BJ (cell line): ENCODE measurements around the gene RAB11FIP4. TPM values are rescaled to one million over a fixed set of nuclear protein-coding genes. Genes with fewer than 3 reads are reported as not detected.

Experiments
- CTCF ChIA-PET: fragments of 350-600 bp; formaldehyde crosslinking; extraction: SDS; loops from one replicate; lab custom pipeline; 2021; ENCODE audit warnings: antibody characterized with exemption, inconsistent platforms; lab: Yijun Ruan, JAX
- POLR2A ChIA-PET: fragments of 300-600 bp; sonication (Branson Sonifier 250); formaldehyde crosslinking; extraction: SDS; loops from one replicate; lab custom pipeline; 2021; ENCODE audit warnings: antibody characterized with exemption; lab: Charles Lee
- DNase-seq: peaks from one replicate; pipeline ENCODE4 v3.0.0-alpha.2; 2011; ENCODE audit warnings: low read depth
- H3K27me3 ChIP-seq: 2 replicates; pipeline ENCODE4 v1.6.0; 2011; ENCODE audit warnings: low read length; ENCODE audit not compliant: control insufficient read depth, insufficient read depth
- H3K36me3 ChIP-seq: 2 replicates; pipeline ENCODE4 v1.5.1; 2011; ENCODE audit warnings: low read length; ENCODE audit not compliant: control insufficient read depth, insufficient read depth
- H3K4me3 ChIP-seq: 2 replicates; pipeline ENCODE4 v1.5.1; 2011; ENCODE audit warnings: low read depth, mild to moderate bottlenecking, control low read depth, low read length
- polyA plus RNA-seq: library from polyadenylated mRNA; depleted of rRNA; stranded (reverse); fragments of >200 nt; gene quantifications from 2 replicates; pipeline ENCODE4 v1.2.3, GENCODE V29; 2011
- TF ChIP-seq, protein P1 (sequence below): IDR thresholded peaks from 2 replicates; pipeline ENCODE4 v1.5.1; 2011; ENCODE audit warnings: low read depth, mild to moderate bottlenecking, control low read depth, inconsistent platforms, low read length, moderate library complexity; ENCODE audit not compliant: insufficient read depth

The RAB11FIP4 gene
- polyA plus RNA-seq, 1 experiment: 0.15 TPM

DNA sequence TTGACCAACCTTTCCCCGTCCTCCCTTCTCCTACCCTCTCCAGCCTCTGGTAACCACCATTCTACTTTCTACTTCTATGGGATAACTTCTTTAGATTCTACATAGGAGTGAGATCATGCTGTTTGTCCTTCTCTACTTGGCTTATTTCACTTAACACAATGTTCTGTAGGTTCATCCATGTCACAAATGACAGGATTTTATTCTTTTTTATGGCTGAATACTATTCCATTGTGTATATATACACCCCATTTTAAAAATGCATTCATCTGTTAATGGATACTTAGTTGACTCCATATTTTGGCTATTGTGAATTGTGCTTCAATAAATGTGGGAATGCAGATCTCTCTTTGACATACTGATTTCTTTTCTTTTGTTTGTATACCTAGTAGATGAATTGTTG is 115.0 kb downstream of the RAB11FIP4 start:
- H3K27me3 ChIP-seq: peaks cover 4% of the 10 kb centered on the region
- POLR2A ChIA-PET: no interaction called here
- TF ChIP-seq, protein P1, sequence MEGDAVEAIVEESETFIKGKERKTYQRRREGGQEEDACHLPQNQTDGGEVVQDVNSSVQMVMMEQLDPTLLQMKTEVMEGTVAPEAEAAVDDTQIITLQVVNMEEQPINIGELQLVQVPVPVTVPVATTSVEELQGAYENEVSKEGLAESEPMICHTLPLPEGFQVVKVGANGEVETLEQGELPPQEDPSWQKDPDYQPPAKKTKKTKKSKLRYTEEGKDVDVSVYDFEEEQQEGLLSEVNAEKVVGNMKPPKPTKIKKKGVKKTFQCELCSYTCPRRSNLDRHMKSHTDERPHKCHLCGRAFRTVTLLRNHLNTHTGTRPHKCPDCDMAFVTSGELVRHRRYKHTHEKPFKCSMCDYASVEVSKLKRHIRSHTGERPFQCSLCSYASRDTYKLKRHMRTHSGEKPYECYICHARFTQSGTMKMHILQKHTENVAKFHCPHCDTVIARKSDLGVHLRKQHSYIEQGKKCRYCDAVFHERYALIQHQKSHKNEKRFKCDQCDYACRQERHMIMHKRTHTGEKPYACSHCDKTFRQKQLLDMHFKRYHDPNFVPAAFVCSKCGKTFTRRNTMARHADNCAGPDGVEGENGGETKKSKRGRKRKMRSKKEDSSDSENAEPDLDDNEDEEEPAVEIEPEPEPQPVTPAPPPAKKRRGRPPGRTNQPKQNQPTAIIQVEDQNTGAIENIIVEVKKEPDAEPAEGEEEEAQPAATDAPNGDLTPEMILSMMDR: no peak
- DNase-seq: no peak
- H3K36me3 ChIP-seq: no peaks in the 10 kb centered on the region
- no peak overlapping the region for H3K4me3 ChIP-seq
- CTCF ChIA-PET: no interaction called here

DNA sequence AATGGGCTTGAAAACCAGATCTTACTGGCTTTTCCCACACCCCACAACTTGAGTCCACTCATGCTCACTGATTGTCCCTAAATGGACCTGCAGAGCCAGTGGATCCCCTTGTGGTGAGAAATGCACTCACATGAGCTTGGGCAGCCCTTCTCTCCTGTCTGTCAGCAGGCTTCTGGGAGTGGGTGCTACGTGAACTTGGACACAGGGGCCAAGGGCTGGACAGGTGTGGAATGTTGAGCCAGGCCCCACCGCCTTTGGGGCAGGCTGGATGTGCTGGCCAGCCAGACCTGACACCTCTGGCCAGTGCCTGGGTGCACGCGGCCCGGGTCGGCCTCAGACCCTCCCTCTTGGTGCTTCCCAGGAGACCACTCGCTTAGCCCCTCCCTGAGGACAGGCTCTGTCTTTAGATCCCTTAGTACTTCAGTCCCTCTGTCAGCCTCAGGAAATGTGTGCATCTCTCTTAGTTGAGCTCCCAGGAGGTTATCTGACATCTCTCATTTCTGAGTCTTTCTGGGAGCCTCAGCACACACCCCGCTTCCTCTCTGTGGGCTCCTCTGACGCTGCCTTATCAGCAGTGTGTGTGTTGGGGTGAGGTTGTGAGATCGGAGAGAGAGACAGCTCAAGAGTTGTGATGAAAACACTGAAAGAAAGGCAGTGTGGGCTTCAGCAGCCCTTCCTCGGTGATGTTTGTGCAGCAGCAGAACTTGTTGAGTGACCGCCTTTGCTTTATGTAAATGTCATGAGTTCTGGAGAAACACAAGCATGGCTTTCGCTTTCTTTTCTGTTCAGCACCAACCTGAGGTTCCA is 117.0 kb downstream of the RAB11FIP4 start:
- ChIA-PET POLR2A (no interaction called here), CTCF (no interaction called here)
- Histone ChIP-seq H3K4me3 (no peak overlapping the region), H3K36me3 (no peaks in the 10 kb centered on the region), H3K27me3 (peaks cover 2% of the 10 kb centered on the region)
- no peak for DNase-seq
- TF ChIP-seq, protein P1: peak; percentile 32; the same call in 1 of the 2 replicates

- no peak for DNase-seq
- TF ChIP-seq, protein P1: no peak
- Histone ChIP-seq H3K27me3 (peaks cover 6% of the 10 kb centered on the region), H3K36me3 (no peaks in the 10 kb centered on the region), H3K4me3 (no peak overlapping the region)
- ChIA-PET CTCF (interaction anchor here (0.6 to 0.9 kb wide), 3 partner anchors 9 to 72 kb away, joined by 3 read pairs; no protein-coding TSS in a partner anchor), POLR2A (no interaction called here)
Observed at GRCh38 chr17:31509095-31509804, 117.8 kb downstream of the RAB11FIP4 start.

DNA sequence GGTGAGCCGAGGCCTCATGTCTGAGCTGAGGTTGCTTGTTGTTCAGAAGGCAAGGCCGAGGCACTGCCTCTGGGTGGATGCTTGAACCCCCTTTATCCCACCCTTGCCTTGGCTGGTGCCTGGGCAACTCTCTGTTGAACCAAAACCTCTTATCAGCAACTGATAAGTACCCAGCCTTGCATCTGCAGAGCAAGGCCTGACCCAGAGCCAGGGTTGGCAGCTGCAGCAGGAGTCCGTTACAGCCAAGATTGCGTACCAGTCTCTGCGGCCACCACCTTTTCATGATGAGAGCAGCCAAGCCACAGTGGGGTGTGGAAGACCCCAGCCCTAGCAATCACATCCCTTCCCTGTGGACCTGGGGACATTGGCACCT is 118.3 kb downstream of the RAB11FIP4 start:
- DNase-seq: no peak
- H3K36me3 ChIP-seq: no peaks in the 10 kb centered on the region
- peaks cover 7% of the 10 kb centered on the region for H3K27me3 ChIP-seq
- TF ChIP-seq, protein P1: no peak
- POLR2A ChIA-PET: no interaction called here
- H3K4me3 ChIP-seq: no peak overlapping the region
- CTCF ChIA-PET: interaction anchor here (0.6 to 2.2 kb wide), 5 partner anchors 8 to 73 kb away, joined by 3 to 8 read pairs (median 3); no protein-coding TSS in a partner anchor
